ENCODE data around the gene MDH1.
A peak's percentile ranks its signal among the peaks of the same experiment; 100 is the strongest.
"Not testable (repeated sequence)": the region's sequence is repeated elsewhere in the genome, so short reads cannot be mapped to it uniquely, and the experiment has no call there.

The MDH1 gene

DNA sequence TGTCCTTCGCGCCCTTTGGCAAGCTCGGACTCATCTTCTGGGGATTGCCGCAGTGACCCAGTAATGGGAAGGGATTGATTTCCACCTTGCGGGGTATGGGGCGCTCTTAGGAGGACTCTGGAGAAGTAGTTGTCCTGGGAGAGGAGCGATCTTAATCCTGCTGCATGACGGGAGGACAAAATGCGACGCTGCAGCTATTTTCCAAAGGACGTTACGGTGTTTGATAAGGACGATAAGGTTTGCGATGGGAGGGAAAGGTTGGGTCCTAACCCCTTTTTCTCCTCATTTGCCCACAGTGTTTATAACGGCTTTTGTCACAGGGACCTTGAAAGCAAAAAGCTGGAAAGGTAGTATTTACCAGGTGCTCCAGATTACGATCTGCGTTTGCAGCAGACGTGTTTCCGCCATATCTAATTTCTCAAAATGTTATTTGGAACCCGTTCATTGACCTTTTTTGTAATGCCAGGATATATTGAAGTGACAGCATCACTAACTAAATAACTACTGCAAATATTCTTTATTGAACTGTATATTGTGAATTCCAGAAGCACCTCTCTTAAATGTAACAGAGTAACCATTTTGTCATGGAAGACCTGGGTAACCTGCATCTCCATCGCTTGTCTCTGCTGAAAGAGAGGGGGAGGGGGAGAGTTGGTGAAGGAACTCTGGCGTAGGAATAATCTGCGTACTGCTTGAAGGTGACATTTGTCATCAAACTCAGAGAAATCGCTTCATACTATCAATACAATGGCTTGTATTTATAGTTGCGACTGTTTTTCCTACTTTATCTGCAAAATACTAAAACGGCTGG, 590 bp downstream of the MDH1 start:
- peak; percentile 4 to 37 for DNase-seq

DNA sequence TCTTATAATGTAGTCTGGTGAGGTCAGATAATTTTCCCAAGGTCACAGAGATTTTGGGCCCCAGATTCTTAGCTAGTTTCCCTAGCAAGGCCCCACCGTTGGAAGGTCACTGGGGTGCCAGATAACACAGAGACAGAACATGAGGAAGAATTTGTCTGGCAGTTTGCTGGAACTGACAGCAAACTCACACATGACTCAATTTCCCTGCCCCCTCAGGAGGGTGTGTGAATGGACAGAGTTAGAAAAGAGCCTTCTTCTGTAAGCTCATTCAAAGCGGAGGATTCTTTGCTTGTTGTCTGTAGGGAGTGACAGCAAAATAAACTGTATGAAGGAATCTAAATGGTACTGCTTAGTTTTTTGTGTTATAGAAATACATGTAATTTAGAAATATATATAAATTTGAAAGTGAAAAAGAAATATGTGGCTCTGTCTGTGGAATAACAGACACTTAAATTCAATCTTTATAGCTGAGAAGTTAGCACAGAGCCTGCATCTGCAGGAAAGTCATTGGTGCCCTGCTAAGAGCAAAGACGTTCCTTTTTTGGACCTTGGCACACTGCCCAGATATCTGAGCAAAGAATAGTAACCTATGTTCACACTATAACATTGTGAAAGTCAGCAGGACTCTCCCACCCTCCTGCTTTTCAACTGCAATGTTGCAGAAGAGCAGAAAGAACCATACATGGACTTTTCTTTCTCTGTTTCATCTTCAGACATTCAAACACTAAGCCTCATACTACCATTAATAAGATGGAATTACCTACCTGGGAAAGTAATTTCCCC, 2.1 kb downstream of the MDH1 start:
- peak; percentile 3 to 9 for DNase-seq

DNA sequence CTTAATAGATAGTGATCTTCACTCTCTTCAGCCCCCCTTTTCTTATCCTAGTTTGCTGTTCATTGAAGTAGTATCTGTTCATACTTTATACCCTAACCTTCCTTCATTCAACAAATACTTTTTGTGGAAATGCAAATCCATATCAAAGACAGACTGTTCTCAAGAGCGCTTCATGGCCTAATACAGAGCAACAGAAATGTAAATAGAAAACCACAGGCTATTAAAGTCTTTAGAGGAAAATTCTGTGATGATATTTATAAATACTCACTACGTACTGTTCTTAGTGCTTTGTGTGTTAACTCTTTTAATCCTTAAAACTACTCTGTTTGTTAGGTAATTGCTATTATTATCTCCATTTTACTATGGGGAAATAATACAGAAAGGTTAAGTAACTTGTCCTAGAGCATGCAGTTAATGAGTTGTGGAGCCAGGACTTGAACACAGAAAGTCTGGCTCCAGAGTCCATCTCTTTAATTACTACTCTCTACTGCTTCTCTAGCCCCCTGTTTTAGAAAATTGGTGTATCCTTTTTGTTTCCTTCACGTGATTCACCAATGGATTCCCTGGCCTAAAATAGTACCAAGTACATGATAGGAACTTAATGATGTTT, 2.9 kb downstream of the MDH1 start:
- DNase-seq = no peak

DNA sequence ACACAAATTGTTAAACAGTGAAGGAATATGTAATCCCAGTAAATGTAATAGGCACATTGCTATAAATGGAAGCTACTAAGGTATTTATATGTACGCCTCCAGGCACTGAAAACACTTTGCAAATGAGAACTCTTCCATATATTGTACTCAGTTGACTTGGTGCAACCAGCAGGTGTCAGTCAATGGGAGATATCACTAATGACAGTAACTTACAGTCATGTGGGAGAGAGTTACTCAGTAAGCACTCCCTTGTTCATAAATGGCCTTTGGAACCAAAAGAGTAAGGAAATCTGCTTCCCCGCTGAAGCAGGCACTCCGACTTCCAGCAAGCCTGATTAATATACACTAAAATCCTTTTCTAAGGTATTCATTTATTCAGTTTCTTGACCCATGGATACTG, 5.9 kb downstream of the MDH1 start:
- DNase-seq = no peak

DNA sequence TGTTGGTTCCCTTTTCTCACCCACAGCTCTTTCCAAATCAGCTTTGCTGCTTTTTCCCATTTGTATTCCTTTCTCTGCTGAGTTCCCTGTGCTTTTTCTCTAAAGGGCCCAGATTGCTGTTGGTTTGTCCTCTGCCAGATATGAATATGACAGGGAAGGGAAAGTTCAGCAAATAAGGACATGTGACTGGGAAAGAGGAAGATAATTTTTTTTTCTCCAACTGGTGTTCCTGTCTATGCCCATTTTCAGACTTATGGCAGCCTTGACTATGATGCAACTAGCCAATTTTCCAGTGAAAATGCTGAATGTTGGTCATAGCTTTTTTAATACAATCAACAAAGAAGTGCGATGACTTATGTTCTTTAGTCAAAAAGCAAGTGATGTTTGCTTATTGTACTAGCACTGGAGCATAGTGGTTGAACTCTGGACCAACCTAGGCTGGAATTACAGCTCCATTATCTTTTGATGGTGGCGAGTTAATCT, 7.7 kb downstream of the MDH1 start:
- DNase-seq = no peak

DNA sequence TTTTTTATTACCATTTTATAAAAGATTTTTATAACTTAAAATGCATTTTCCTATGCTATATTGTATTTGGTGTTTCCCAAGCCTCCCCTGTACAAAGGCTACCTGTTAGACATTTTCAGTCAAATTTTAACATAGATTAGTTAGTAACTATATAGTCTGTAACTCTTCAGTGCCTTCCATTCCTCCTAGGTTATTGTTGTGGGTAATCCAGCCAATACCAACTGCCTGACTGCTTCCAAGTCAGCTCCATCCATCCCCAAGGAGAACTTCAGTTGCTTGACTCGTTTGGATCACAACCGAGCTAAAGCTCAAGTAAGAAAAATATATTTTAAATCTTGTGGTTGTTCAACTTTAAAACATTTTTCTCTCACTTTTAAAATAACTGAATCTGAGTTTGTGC, 10.2 kb downstream of the MDH1 start:
- DNase-seq = no peak

DNA sequence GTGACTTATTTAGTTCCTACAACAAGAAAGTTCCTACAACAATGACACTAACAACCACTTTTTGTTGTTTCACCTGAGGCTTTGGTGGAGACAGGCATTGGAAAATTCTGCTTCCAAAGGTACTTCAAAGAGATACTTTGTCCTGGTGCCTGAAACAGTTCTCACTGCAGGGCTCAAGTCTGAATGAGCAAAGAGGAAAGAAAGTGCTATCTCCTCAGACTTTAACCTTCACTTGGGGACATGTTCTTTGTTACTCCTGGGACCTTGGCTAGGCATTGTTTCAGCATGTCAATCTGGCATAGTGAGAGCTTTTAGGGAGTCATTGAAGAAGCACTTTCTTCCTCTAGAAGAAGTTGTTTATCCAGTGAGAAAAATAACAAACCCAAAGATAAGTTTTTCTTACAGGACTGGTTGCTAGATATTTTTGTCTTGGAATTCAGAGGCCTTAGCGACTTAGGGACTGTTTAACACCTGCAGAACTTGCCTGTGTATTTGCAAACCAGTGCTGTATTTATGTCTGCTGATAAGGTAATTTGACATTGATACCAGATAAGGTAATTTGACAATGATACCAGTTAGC, 12.2 kb downstream of the MDH1 start:
- DNase-seq = no peak

DNA sequence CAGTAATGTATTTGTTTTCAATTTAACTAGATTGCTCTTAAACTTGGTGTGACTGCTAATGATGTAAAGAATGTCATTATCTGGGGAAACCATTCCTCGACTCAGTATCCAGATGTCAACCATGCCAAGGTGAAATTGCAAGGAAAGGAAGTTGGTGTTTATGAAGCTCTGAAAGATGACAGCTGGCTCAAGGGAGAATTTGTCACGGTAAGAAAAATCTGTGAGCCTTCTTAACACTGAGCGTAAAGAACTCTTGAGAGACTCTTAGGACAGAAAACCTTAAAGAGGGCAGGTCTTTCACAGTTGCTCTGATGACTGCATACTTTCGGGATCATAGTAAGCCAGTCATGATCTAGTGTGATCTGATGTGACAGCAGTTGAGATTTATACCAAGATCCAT, 15.9 kb downstream of the MDH1 start:
- DNase-seq = no peak

DNA sequence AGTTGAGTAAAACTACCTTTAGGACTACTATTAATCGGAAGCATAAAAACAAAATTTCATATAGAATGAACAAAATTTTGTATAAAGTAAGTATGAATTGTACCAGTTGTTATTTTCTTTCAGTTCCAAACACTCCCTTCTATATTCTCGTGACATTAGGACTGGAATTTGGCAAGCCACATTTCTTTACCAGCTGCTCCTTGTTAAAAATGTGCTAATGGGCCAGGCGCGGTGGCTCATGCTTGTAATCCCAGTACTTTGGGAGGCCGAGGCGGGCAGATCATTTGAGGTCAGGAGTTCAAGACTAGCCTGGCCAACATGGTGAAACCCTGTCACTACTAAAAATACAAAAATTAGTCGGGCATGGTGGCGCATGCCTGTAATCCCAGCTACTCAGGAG, 20.1 kb downstream of the MDH1 start:
- DNase-seq = not testable (repeated sequence)

DNA sequence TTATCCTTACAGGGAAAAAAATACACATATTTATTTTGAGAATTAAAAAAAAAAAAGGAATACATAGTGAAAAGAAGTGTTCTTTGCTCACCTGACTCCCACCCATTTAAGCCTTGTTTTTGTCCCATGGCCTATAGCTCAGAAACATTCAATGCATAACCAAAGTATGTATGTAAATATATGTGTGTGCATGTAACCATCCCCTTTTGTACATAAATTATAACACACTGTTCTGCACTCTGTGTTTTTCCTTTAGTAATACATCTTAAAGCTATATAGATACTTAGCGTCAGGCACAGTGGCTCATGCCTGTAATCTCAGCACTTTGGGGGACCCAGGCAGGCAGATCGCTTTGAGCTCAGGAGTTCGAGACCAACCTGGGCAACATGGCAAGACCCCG, 21.8 kb downstream of the MDH1 start:
- no peak for DNase-seq

DNA sequence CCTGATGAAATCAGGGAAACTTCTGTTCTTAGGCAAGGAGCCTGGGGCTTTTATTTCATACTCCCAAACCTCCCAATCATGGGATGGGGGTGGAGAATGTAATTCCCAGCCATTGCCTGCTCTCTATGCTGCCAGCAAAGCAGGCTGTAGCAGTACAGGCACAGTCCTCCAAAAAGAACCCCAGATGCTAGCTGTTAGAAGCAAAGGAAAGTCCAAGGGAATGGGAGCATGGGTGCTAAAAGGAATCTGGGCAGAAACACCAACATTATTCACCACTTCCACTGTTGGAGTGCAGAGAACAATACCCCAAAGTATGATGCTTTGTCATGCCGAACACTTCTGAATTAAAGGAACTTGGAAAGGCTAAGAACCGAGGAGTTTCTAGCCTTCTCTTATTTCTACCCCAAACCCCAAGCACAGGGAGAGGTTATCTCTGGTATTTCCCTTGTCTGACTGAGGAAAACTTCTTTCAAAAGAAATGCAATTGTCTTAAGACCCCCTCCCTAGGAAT, 24.7 kb downstream of the MDH1 start:
- DNase-seq = no peak

DNA sequence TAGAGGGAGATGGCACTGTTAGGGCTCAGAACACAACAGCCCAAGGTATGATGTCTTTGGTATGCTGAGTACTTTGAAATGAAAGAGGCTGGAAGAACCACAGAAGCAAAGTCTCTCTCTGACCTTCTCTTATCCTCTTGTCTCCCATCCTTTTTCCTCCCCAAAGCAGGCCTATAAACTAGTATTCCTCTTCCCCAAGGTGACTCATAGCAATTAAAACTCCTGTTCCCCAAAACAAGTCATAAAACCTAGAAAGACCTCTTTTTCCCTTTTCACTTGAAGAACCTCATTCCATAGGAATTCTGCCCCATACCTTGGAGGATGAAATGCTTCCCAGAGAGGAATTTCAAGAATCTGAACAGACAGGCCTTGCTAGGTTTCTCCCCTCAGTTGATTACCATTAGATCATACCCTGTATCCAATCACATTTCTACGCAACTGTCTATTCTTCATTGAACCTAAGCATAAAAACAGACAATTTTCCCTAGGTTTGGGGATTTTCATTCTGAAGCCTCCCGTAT, 25.7 kb downstream of the MDH1 start:
- no peak for DNase-seq

DNA sequence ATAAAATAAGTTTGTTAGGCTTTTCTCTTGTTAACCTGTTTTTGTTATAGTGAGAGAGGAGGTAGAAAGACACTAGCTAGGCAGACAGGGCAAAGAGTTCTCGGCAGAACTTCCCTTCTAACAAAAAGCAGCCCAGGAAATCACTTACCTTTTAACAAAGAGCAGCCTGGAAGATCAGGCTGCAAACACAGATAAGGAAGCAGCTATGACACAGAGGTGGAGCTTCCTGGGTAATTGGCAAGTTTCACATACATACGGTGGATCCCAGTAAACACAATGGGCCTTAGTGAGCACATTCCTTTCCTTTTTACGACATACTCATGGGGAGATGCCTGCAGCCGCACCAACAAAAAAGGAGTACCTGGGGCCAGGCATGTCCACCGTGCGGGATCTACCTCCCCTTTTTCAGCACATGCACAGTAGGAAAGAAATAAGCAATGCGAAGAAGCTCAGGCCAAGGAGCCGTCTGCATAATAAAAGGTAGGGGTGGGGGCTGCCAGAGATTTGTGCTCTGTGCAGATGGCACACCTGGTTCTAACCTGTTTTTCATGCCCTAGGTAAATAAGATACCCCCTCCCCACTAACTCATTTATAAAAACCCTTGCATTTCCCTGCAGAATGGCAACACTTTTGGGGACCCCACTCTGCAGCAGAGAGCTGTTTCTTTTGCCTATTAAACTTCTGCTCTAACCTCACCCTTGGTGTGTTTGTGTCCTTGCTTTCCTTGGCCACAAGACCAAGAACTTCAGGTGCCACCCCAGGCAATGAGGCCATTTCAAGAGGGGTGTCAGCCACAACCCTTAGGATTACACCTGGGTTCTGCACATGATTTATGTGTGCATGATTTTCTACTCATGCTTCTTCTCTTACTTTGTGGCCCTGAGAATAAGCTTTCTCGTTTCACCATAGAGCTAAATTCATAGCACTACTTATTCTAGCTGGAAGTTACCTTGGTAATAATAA, 26.5 kb downstream of the MDH1 start:
- no peak for DNase-seq

DNA sequence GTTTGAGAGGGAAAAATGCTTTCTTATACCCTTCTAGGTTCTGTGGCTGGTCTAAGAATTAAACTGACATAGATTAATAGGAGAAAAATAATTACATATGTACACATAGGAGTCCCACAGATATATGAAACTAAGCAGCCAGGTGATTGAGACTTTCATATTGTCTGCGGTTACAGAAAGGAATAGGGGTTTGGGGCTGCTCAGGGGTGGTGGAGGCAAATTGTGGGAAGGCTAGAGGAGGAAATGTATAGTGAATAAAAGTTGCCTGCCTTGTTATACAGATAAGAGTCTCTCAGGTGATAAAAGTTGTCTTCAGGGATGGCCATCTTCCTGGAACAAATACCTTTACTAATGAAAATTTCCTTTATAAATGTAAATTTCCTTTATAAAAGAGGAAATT, 28.6 kb downstream of the MDH1 start:
- no peak for DNase-seq

DNA sequence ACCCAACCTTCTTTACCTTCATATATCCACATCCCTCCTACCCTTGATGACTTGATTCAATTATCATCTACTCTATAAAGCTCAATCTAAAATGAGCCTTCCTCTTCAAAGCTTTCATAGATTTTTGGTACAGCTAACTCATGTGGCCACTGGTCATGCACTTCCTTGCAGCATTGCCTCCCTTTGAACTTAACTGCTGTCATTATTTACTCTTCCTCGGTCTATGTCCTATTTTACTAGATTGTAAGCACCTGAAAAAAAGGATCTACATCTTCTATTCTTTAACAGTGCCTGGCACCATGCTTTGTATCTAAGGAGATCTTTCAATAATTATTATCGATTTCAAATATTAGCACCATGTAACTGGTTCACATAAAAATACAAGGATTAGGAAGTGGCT, 30.6 kb downstream of the MDH1 start:
- DNase-seq = no peak

DNA sequence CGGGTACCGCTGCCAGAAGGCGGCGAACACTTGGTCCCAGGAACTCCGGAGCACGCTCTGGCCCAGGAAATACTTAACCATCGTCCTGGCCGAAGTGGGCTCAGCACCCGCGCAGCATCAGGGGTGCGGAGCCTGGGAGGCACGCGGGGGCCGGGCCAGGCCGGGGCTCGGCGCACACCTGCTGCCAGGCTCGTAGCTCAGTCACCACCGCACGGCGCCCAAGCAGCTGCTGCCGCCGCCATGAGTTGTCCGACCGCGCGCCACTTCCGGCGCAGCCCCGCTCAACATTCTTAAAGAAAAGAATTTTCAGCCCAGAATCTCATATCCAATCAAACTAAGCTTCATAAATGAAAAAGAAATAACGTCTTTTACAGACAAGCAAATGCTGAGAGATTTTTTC, 34.0 kb downstream of the MDH1 start:
- DNase-seq = no peak

DNA sequence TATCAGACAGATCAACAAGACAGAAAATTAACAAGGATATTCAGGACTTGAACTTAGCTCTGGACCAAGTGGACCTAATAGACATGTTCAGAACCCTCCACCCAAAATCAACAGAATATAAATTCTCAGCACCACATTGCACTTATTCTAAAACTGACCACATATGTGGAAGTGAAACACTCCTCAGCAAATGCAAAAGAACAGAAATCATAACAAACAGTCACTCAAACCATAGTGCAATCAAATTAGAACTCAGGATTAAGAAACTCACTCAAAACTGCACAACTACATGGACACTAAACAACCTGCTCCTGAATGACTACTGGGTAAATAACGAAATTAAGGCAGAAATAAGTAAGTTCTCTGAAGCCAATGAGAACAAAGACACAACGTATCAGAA, 35.0 kb downstream of the MDH1 start:
- not testable (repeated sequence) for DNase-seq

DNA sequence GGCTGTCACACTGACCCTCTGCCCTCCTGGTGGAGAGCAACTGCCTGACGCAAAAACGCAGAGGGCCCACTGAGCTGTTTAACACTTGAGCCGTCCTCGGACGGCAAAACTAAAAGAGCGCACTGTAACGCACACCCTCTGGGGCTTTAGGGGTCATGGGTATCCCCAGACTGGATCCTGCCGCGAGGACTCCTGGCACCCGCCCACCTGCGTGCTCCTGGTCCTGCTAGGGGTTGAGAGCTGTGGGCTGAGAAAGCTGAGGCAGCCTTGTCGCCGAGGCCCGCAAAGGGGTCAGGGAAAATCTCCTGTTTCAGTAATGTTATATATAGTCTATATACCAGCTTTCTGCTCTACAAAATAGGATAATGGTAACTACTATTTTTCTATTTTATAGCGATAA, 39.1 kb downstream of the MDH1 start:
- DNase-seq = no peak

DNA sequence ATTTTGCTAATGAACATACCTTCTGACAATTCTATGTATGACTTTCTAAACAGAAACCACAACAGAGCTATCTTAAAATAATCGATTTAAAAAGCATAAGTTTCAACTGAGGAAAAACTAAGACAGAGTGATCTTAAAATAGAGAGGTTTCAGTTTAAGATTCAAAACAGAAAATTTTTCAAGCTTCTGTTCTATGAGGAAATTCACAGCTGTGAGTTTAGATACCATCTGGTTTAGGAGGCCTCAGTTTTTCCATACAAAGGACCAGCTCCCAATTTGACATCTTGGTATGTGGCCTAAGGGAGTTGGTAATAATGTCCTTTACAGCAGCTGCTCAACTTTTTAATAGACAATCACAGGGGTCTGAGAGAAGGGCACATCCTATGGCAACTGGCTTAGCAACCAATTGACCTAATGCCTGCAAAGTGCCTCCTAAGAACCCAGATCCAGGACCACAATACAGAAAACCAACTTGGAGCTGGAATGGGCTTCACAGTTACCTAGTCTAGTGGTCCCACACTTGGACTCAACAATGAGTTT, 39.7 kb downstream of the MDH1 start:
- DNase-seq = no peak

DNA sequence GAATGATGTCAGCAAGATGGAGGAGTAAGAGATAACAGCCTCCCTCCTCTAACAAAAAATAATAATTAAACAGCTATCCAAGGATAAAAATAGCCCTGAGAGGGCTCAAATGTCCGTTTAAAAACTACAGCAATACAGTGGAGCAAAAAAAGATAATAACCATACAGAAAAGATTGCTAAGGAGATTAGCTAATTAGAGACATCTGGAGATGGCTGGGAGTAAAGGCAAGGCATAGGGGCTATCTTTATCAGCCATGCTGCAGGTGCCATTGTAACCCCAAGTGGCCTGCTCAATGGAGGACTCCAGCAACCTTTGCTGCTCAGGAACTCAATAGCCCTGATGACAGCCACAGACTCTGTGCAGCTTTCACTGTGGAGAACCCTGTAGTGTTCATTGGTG, 42.7 kb downstream of the MDH1 start:
- DNase-seq = no peak

DNA sequence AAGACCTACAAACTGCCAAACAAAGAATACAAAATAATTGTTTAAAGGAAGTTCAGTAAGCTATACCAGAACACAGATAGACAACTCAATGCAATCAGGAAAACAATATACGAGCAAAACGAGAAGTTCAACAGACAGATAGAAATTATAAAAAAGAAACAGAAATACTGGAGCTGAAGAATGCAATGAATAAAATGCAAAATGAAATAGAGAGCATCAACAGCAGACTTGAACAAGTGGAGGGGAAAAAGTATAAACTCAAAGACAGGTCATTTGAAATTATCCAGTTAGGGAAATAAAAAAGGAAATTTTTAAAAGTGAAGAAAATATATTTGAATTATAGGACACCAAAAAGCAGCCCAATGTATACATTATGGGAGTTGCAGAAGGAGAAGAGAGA, 43.6 kb downstream of the MDH1 start:
- no peak for DNase-seq

DNA sequence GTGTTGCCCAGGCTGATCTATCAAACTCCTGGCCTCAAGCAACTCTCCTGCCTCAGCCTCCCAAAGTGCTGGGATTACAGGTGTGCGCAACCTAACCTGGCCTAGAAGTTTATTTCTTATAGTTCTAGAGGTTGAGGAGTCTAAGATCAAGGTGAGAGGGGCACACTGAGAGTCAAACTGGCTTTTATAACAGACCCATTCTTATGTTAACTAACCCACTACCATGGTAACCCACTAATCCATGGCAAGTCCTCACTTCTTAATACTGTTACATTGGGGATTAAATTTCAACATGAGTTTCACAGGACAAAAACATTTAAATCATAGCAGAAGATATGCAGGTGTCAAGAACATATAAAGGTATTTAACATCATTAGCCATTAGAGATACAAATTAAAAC, 50.6 kb downstream of the MDH1 start:
- no peak for DNase-seq

All from SHP77 (cell line).